ENCODE data around the gene USP6NL. TPM values are rescaled to one million over a fixed set of nuclear protein-coding genes. Genes with fewer than 3 reads are reported as not detected.

Gene USP6NL
- 10 to 100 TPM; 10.4 to 14.9 (median 13.2) TPM for total RNA-seq

GRCh38 chr10:11611248-11612020 is at the start of gene USP6NL:
USP6NL (minus strand) TSS chr10:11611650; CDS start chr10:11597634, 14,016 bp downstream.
- H3K27ac ChIP-seq (replicated peaks in 1 of 4) = peak within 1 kb of the TSS; percentile 78 to 95 (median 88)
- peaks cover 9 to 32% (median 28%) of the 10 kb centered on the region in 4 donors for H3K4me1 ChIP-seq
- H3K27me3 ChIP-seq = no peaks in the 10 kb centered on the region
- H3K9me3 ChIP-seq = no peaks in the 10 kb centered on the region
- intact Hi-C loops (cut with DNase I) = loop anchor here (10.0 kb wide), 2 partner anchors 87 to 143 kb away; no protein-coding TSS in a partner anchor
- peak; percentile 94 for DNase-seq (ENCODE audit: extremely low spot score)
- peak within 1 kb of the TSS; percentile 68 to 96 (median 92) for H3K4me3 ChIP-seq
- TF ChIP-seq CTCF (IDR thresholded peaks at IDR 0.05) (no peak), POLR2A (IDR thresholded peaks at IDR 0.05; ENCODE audit: low read depth) (peak; percentile 22), POLR2AphosphoS5 (IDR thresholded peaks at IDR 0.05) (peak; percentile 42 to 63), EP300 (IDR thresholded peaks at IDR 0.05) (no peak)
- under 1% methylated on average over 69 of the region's 107 CpGs for WGBS
- H3K36me3 ChIP-seq = no peaks in the 10 kb centered on the region

- Histone ChIP-seq H3K4me3 (no peak overlapping the region), H3K9me3 (no peaks in the 10 kb centered on the region), H3K36me3 (no peaks in the 10 kb centered on the region), H3K27me3 (no peaks in the 10 kb centered on the region), H3K4me1 (peaks cover 0 to 5% (median 2%) of the 10 kb centered on the region in 4 donors), H3K27ac (replicated peaks in 1 of 4) (no peak overlapping the region)
- WGBS = 92% methylated on average over 9 of the region's 9 CpGs
- intact Hi-C loops (cut with DNase I) = no loop called here
- DNase-seq (ENCODE audit: extremely low spot score) = no peak
- TF ChIP-seq EP300 (IDR thresholded peaks at IDR 0.05) = no peak
- no peak for TF ChIP-seq POLR2AphosphoS5 (IDR thresholded peaks at IDR 0.05)
- no peak for TF ChIP-seq CTCF (IDR thresholded peaks at IDR 0.05)
- no peak for TF ChIP-seq POLR2A (IDR thresholded peaks at IDR 0.05; ENCODE audit: low read depth)
Measured at GRCh38 chr10:11658801-11659368, 47.4 kb upstream of the USP6NL start.

- H3K9me3 ChIP-seq = no peaks in the 10 kb centered on the region
- WGBS = 56% methylated on average over 2 of the region's 2 CpGs
- DNase-seq (ENCODE audit: extremely low spot score) = no peak
- TF ChIP-seq CTCF (IDR thresholded peaks at IDR 0.05) = no peak
- TF ChIP-seq EP300 (IDR thresholded peaks at IDR 0.05) = no peak
- TF ChIP-seq POLR2AphosphoS5 (IDR thresholded peaks at IDR 0.05) = no peak
- TF ChIP-seq POLR2A (IDR thresholded peaks at IDR 0.05; ENCODE audit: low read depth) = no peak
- H3K27ac ChIP-seq (replicated peaks in 1 of 4) = no peak overlapping the region
- H3K4me3 ChIP-seq = no peak overlapping the region
- H3K4me1 ChIP-seq = peaks cover 0 to 5% (median 2%) of the 10 kb centered on the region in 4 donors
- no peaks in the 10 kb centered on the region for H3K36me3 ChIP-seq
- H3K27me3 ChIP-seq = no peaks in the 10 kb centered on the region
- intact Hi-C loops (cut with DNase I) = no loop called here
Measured at GRCh38 chr10:11655836-11656235, 44.4 kb upstream of the USP6NL start.

- DNase-seq (ENCODE audit: extremely low spot score) = no peak
Measured at GRCh38 chr10:11654659-11655058, 43.2 kb upstream of the USP6NL start.

More at GRCh38 chr10:11654659-11655058, 43.2 kb upstream of the USP6NL start:
- H3K4me3 ChIP-seq = no peak overlapping the region
- 95% methylated on average over 9 of the region's 9 CpGs for whole genome bisulfite sequencing
- H3K27ac ChIP-seq (replicated peaks in 1 of 4) = no peak overlapping the region
- no peaks in the 10 kb centered on the region for H3K9me3 ChIP-seq
- TF ChIP-seq CTCF (IDR thresholded peaks at IDR 0.05) = no peak
- no peak for TF ChIP-seq EP300 (IDR thresholded peaks at IDR 0.05)
- no peak for TF ChIP-seq POLR2AphosphoS5 (IDR thresholded peaks at IDR 0.05)
- no peak for TF ChIP-seq POLR2A (IDR thresholded peaks at IDR 0.05; ENCODE audit: low read depth)
- intact Hi-C loops (cut with DNase I) = no loop called here
- H3K27me3 ChIP-seq = no peaks in the 10 kb centered on the region
- H3K4me1 ChIP-seq = peaks cover 0 to 5% (median 2%) of the 10 kb centered on the region in 4 donors
- H3K36me3 ChIP-seq = no peaks in the 10 kb centered on the region

Data from esophagus muscularis mucosa (tissue), 4 donors.